GM12878 (cell line): Measurements from ENCODE around the gene PRMT7. TPM values are rescaled to one million over a fixed set of nuclear protein-coding genes. Genes with fewer than 3 reads are reported as not detected.

Source experiments
- polyA plus RNA-seq, 11 experiments: library from polyadenylated mRNA; depleted of rRNA in 4 of 11; unstranded in 6 of 11; stranded (reverse) in 5 of 11; fragments of >200 nt; fragmentation: Nextera tagmentation in 4 of 11; fragmentation: Illumina TruSeq in 1 of 11; extraction: Ambion mirVana in 4 of 11; extraction: Trizol in 1 of 11; gene quantifications; 1 replicate in 1 of 11; 2 replicates in 10 of 11; pipeline versions ENCODE4 v1.2.1 to v1.2.3, GENCODE V29; 2011 to 2016; ENCODE audit warnings: inconsistent platforms in 2 of 11, missing spikeins in 2 of 11, low read depth in 1 of 11
- small RNA-seq: library from RNA; depleted of rRNA; stranded (forward); fragments of <200 nt; gene quantifications from one replicate; pipeline ENCODE3, GENCODE V24; 2014
- total RNA-seq, 4 experiments: library from RNA; depleted of rRNA in 3 of 4; stranded (reverse); fragments of >200 nt in 3 of 4; fragmentation: Illumina TruSeq in 1 of 4; extraction: Trizol in 1 of 4; gene quantifications; 2 replicates each; pipeline versions ENCODE4 v1.2.1 to v1.2.3, GENCODE V29; 2013 to 2021

Gene PRMT7
- total and polyA plus RNA-seq, 10 of the 15 experiments (the other 5 are each of a cell fraction or from before 2014, with no cell fraction given) = 5.1 to 56.1 (median 42.0) TPM

Small RNA genes lying within 50 kb of the gene (small RNA-seq; reads per million reads assigned to genes)
- gene RNU4-30P (not detected), gene RNU6-1262P (not detected)

Other genes with a start within 250 kb of the PRMT7 start
- gene NFATC3, start 225.6 kb upstream of the PRMT7 start, total RNA-seq (2014; rRNA removed) = 25.8 and 27.6 TPM in 2 replicates
- gene NFATC3, start 225.6 kb upstream of the PRMT7 start, total RNA-seq (2014; rRNA removed; fragmentation: Illumina TruSeq; extraction: Trizol) = 21.2 and 23.2 TPM in 2 replicates
- 37.6 and 37.8 TPM in 2 replicates for gene NFATC3, start 225.6 kb upstream of the PRMT7 start, total RNA-seq (2021)
- gene NFATC3, start 225.6 kb upstream of the PRMT7 start, polyA plus RNA-seq (2011; rRNA removed) = 31.3 and 34.7 TPM in 2 replicates
- 24.4 and 29.5 TPM in 2 replicates for gene NFATC3, start 225.6 kb upstream of the PRMT7 start, polyA plus RNA-seq (2014; fragmentation: Illumina TruSeq; extraction: Trizol)
- gene NFATC3, start 225.6 kb upstream of the PRMT7 start, polyA plus RNA-seq (2014; fragmentation: Nextera tagmentation; extraction: Ambion mirVana) = 1 to 10 TPM; 4.2 to 5.5 TPM
- 20.9 and 23.6 TPM in 2 replicates for gene NFATC3, start 225.6 kb upstream of the PRMT7 start, polyA plus RNA-seq (2014; rRNA removed)
- gene NFATC3, start 225.6 kb upstream of the PRMT7 start, polyA plus RNA-seq (2016; fragmentation: Nextera tagmentation; extraction: Ambion mirVana) = 10 to 100 TPM; 25.4 to 32.2 TPM
- gene ESRP2, start 74.9 kb upstream of the PRMT7 start, total RNA-seq (2014; rRNA removed) = 0.11 TPM in 1 of 2 replicates, not detected in the other
- 0.04 TPM in 1 of 2 replicates, not detected in the other for gene ESRP2, start 74.9 kb upstream of the PRMT7 start, total RNA-seq (2014; rRNA removed; fragmentation: Illumina TruSeq; extraction: Trizol)
- gene ESRP2, start 74.9 kb upstream of the PRMT7 start, total RNA-seq (2021) = 0.08 and 0.29 TPM in 2 replicates
- not detected in 2 replicates for gene ESRP2, start 74.9 kb upstream of the PRMT7 start, polyA plus RNA-seq (2011; rRNA removed)
- gene ESRP2, start 74.9 kb upstream of the PRMT7 start, polyA plus RNA-seq (2014; fragmentation: Illumina TruSeq; extraction: Trizol) = 0.06 TPM in 1 of 2 replicates, not detected in the other
- under 1 TPM in 1 of 2 experiments, not detected in 1; 0.08 TPM for gene ESRP2, start 74.9 kb upstream of the PRMT7 start, polyA plus RNA-seq (2014; fragmentation: Nextera tagmentation; extraction: Ambion mirVana)
- gene ESRP2, start 74.9 kb upstream of the PRMT7 start, polyA plus RNA-seq (2014; rRNA removed) = 0.13 and 0.23 TPM in 2 replicates
- gene ESRP2, start 74.9 kb upstream of the PRMT7 start, polyA plus RNA-seq (2016; fragmentation: Nextera tagmentation; extraction: Ambion mirVana) = under 1 TPM; 0.12 to 0.64 TPM
- 8.2 and 8.4 TPM in 2 replicates for gene PLA2G15, start 65.6 kb upstream of the PRMT7 start, total RNA-seq (2014; rRNA removed)
- gene PLA2G15, start 65.6 kb upstream of the PRMT7 start, total RNA-seq (2014; rRNA removed; fragmentation: Illumina TruSeq; extraction: Trizol) = 3.4 and 3.8 TPM in 2 replicates
- gene PLA2G15, start 65.6 kb upstream of the PRMT7 start, total RNA-seq (2021) = 7.6 and 7.8 TPM in 2 replicates
- 3.1 and 6.3 TPM in 2 replicates for gene PLA2G15, start 65.6 kb upstream of the PRMT7 start, polyA plus RNA-seq (2011; rRNA removed)
- gene PLA2G15, start 65.6 kb upstream of the PRMT7 start, polyA plus RNA-seq (2014; fragmentation: Illumina TruSeq; extraction: Trizol) = 1.5 and 3.0 TPM in 2 replicates
- gene PLA2G15, start 65.6 kb upstream of the PRMT7 start, polyA plus RNA-seq (2014; fragmentation: Nextera tagmentation; extraction: Ambion mirVana) = 1 to 10 TPM in 1 of 2 experiments, under 1 TPM in 1; 0.31 to 1.1 TPM
- 7.8 and 8.5 TPM in 2 replicates for gene PLA2G15, start 65.6 kb upstream of the PRMT7 start, polyA plus RNA-seq (2014; rRNA removed)
- 1 to 10 TPM; 7.3 to 9.4 TPM for gene PLA2G15, start 65.6 kb upstream of the PRMT7 start, polyA plus RNA-seq (2016; fragmentation: Nextera tagmentation; extraction: Ambion mirVana)
- 29.8 and 33.9 TPM in 2 replicates for gene SLC7A6, start 46.5 kb upstream of the PRMT7 start, total RNA-seq (2014; rRNA removed)
- gene SLC7A6, start 46.5 kb upstream of the PRMT7 start, total RNA-seq (2014; rRNA removed; fragmentation: Illumina TruSeq; extraction: Trizol) = 27.4 and 27.5 TPM in 2 replicates
- 51.3 and 60.4 TPM in 2 replicates for gene SLC7A6, start 46.5 kb upstream of the PRMT7 start, total RNA-seq (2021)
- 46.3 and 53.6 TPM in 2 replicates for gene SLC7A6, start 46.5 kb upstream of the PRMT7 start, polyA plus RNA-seq (2011; rRNA removed)
- 60.1 and 66.5 TPM in 2 replicates for gene SLC7A6, start 46.5 kb upstream of the PRMT7 start, polyA plus RNA-seq (2014; fragmentation: Illumina TruSeq; extraction: Trizol)
- 1 to 10 TPM; 8.2 TPM for gene SLC7A6, start 46.5 kb upstream of the PRMT7 start, polyA plus RNA-seq (2014; fragmentation: Nextera tagmentation; extraction: Ambion mirVana)
- 52.7 and 55.0 TPM in 2 replicates for gene SLC7A6, start 46.5 kb upstream of the PRMT7 start, polyA plus RNA-seq (2014; rRNA removed)
- gene SLC7A6, start 46.5 kb upstream of the PRMT7 start, polyA plus RNA-seq (2016; fragmentation: Nextera tagmentation; extraction: Ambion mirVana) = 10 to 100 TPM; 26.6 to 27.4 TPM
- gene SLC7A6OS, start 73 bp upstream of the PRMT7 start, total RNA-seq (2014; rRNA removed) = 16.0 and 17.7 TPM in 2 replicates
- 17.7 and 18.1 TPM in 2 replicates for gene SLC7A6OS, start 73 bp upstream of the PRMT7 start, total RNA-seq (2014; rRNA removed; fragmentation: Illumina TruSeq; extraction: Trizol)
- gene SLC7A6OS, start 73 bp upstream of the PRMT7 start, total RNA-seq (2021) = 17.7 and 22.0 TPM in 2 replicates
- 17.8 and 19.6 TPM in 2 replicates for gene SLC7A6OS, start 73 bp upstream of the PRMT7 start, polyA plus RNA-seq (2011; rRNA removed)
- gene SLC7A6OS, start 73 bp upstream of the PRMT7 start, polyA plus RNA-seq (2014; fragmentation: Illumina TruSeq; extraction: Trizol) = 16.0 and 16.8 TPM in 2 replicates
- gene SLC7A6OS, start 73 bp upstream of the PRMT7 start, polyA plus RNA-seq (2014; fragmentation: Nextera tagmentation; extraction: Ambion mirVana) = 1 to 10 TPM; 2.9 to 6.4 TPM
- 13.9 and 16.0 TPM in 2 replicates for gene SLC7A6OS, start 73 bp upstream of the PRMT7 start, polyA plus RNA-seq (2014; rRNA removed)
- 10 to 100 TPM; 23.8 to 27.4 TPM for gene SLC7A6OS, start 73 bp upstream of the PRMT7 start, polyA plus RNA-seq (2016; fragmentation: Nextera tagmentation; extraction: Ambion mirVana)
- gene SMPD3, start 137.5 kb downstream of the PRMT7 start, total RNA-seq (2014; rRNA removed) = 0.49 and 2.0 TPM in 2 replicates
- 0.76 and 0.83 TPM in 2 replicates for gene SMPD3, start 137.5 kb downstream of the PRMT7 start, total RNA-seq (2014; rRNA removed; fragmentation: Illumina TruSeq; extraction: Trizol)
- 1.5 and 1.8 TPM in 2 replicates for gene SMPD3, start 137.5 kb downstream of the PRMT7 start, total RNA-seq (2021)
- 0.04 TPM in 1 of 2 replicates, not detected in the other for gene SMPD3, start 137.5 kb downstream of the PRMT7 start, polyA plus RNA-seq (2011; rRNA removed)
- 0.05 and 0.90 TPM in 2 replicates for gene SMPD3, start 137.5 kb downstream of the PRMT7 start, polyA plus RNA-seq (2014; fragmentation: Illumina TruSeq; extraction: Trizol)
- under 1 TPM; 0.06 to 0.22 TPM for gene SMPD3, start 137.5 kb downstream of the PRMT7 start, polyA plus RNA-seq (2014; fragmentation: Nextera tagmentation; extraction: Ambion mirVana)
- 0.99 and 1.5 TPM in 2 replicates for gene SMPD3, start 137.5 kb downstream of the PRMT7 start, polyA plus RNA-seq (2014; rRNA removed)
- 1 to 10 TPM; 1.6 to 1.7 TPM for gene SMPD3, start 137.5 kb downstream of the PRMT7 start, polyA plus RNA-seq (2016; fragmentation: Nextera tagmentation; extraction: Ambion mirVana)
- 19.5 and 20.9 TPM in 2 replicates for gene ZFP90, start 228.3 kb downstream of the PRMT7 start, total RNA-seq (2014; rRNA removed)
- 15.1 and 17.5 TPM in 2 replicates for gene ZFP90, start 228.3 kb downstream of the PRMT7 start, total RNA-seq (2014; rRNA removed; fragmentation: Illumina TruSeq; extraction: Trizol)
- gene ZFP90, start 228.3 kb downstream of the PRMT7 start, total RNA-seq (2021) = 17.2 and 19.9 TPM in 2 replicates
- gene ZFP90, start 228.3 kb downstream of the PRMT7 start, polyA plus RNA-seq (2011; rRNA removed) = 20.0 and 24.1 TPM in 2 replicates
- gene ZFP90, start 228.3 kb downstream of the PRMT7 start, polyA plus RNA-seq (2014; fragmentation: Illumina TruSeq; extraction: Trizol) = 15.0 and 17.9 TPM in 2 replicates
- 1 to 10 TPM; 3.3 to 3.6 TPM for gene ZFP90, start 228.3 kb downstream of the PRMT7 start, polyA plus RNA-seq (2014; fragmentation: Nextera tagmentation; extraction: Ambion mirVana)
- gene ZFP90, start 228.3 kb downstream of the PRMT7 start, polyA plus RNA-seq (2014; rRNA removed) = 16.9 and 17.3 TPM in 2 replicates
- gene ZFP90, start 228.3 kb downstream of the PRMT7 start, polyA plus RNA-seq (2016; fragmentation: Nextera tagmentation; extraction: Ambion mirVana) = 10 to 100 TPM; 12.9 to 15.8 TPM